GM21390 (cell line): ENCODE results near the gene SLC22A2.

Experiments
- ATAC-seq: cut with Tn5 transposase; IDR thresholded peaks from one replicate; pipeline ENCODE4 v1.9.1; 2021; ENCODE audit not compliant: unreplicated experiment

Gene SLC22A2

GRCh38 chr6:160274871-160275510 is 16.4 kb upstream of the SLC22A2 start:
- no peak for ATAC-seq

- ATAC-seq, result no peak
These were observed 15.1 kb upstream of the SLC22A2 start for GRCh38 chr6:160273750-160274149.

- ATAC-seq, result no peak
These were observed 14.6 kb upstream of the SLC22A2 start for GRCh38 chr6:160273196-160273595.

- ATAC-seq, result no peak
These were observed 14.1 kb upstream of the SLC22A2 start for GRCh38 chr6:160272707-160273106.

- no peak for ATAC-seq
These were observed 11.7 kb upstream of the SLC22A2 start for GRCh38 chr6:160270347-160270746.

GRCh38 chr6:160269771-160270170 is 11.2 kb upstream of the SLC22A2 start:
- ATAC-seq, result no peak

- no peak for ATAC-seq
These were observed 10.5 kb upstream of the SLC22A2 start for GRCh38 chr6:160269023-160269521.

GRCh38 chr6:160267102-160267501 is 8.5 kb upstream of the SLC22A2 start:
- no peak for ATAC-seq

GRCh38 chr6:160265869-160266476 is 7.4 kb upstream of the SLC22A2 start:
- peak; percentile 70 for ATAC-seq

GRCh38 chr6:160264061-160264612 is 5.5 kb upstream of the SLC22A2 start:
- no peak for ATAC-seq

- ATAC-seq, result no peak
These were observed 4.7 kb upstream of the SLC22A2 start for GRCh38 chr6:160263196-160263939.

GRCh38 chr6:160261991-160262680 is 3.5 kb upstream of the SLC22A2 start:
- ATAC-seq, result no peak

GRCh38 chr6:160260803-160261450 is 2.3 kb upstream of the SLC22A2 start:
- ATAC-seq, result no peak

- ATAC-seq, result no peak
These were observed 1.7 kb upstream of the SLC22A2 start for GRCh38 chr6:160260367-160260766.

GRCh38 chr6:160259598-160259997 is 977 bp upstream of the SLC22A2 start:
- no peak for ATAC-seq

GRCh38 chr6:160259143-160259425 is 463 bp upstream of the SLC22A2 start:
- no peak for ATAC-seq

- ATAC-seq, result no peak
These were observed 2.2 kb downstream of the SLC22A2 start for GRCh38 chr6:160256445-160256844.

GRCh38 chr6:160254467-160255312 is 3.9 kb downstream of the SLC22A2 start:
- ATAC-seq, result no peak

GRCh38 chr6:160253714-160254113 is 4.9 kb downstream of the SLC22A2 start:
- no peak for ATAC-seq

GRCh38 chr6:160253292-160253691 is 5.3 kb downstream of the SLC22A2 start:
- ATAC-seq, result no peak
